Measurements from ENCODE around the gene TUBGCP6. TPM values are rescaled to one million over a fixed set of nuclear protein-coding genes. Genes with fewer than 3 reads are reported as not detected.

TUBGCP6 gene
- total and polyA plus RNA-seq, 10 of the 15 experiments (the other 5 are each of a cell fraction or from before 2014, with no cell fraction given), result 0.74 to 41.4 (median 19.4) TPM

- TF ChIP-seq E4F1 (IDR thresholded peaks at IDR 0.05; ENCODE audit: borderline replicate concordance, partially characterized antibody) (no peak), EED (IDR thresholded peaks at IDR 0.05; ENCODE audit: low read depth) (no peak), EP300 (IDR thresholded peaks at IDR 0.05; ENCODE audit: borderline replicate concordance in 1 of 2, control insufficient read depth in 1 of 2, low read depth in 2 of 2, low read length in 2 of 2) (no peak), MXI1 (IDR thresholded peaks at IDR 0.05; ENCODE audit: low read depth, low read length) (no peak)
These were observed 35.3 kb upstream of the TUBGCP6 start (continued) for GRCh38 chr22:50280022-50280707.

GRCh38 chr22:50278956-50279619 lies 34.3 kb upstream of the TUBGCP6 start:
- ChIA-PET POLR2A (no interaction called here), RAD21 (ENCODE audit: unreplicated experiment) (interaction anchor here (0.9 kb wide), 1 partner anchor 36 kb away, joined by 3 read pairs; no protein-coding TSS in a partner anchor), CTCF (no interaction called here), SMC1A (ENCODE audit: uncharacterized antibody, unreplicated experiment) (no interaction called here)
- TF ChIP-seq, protein P1, sequence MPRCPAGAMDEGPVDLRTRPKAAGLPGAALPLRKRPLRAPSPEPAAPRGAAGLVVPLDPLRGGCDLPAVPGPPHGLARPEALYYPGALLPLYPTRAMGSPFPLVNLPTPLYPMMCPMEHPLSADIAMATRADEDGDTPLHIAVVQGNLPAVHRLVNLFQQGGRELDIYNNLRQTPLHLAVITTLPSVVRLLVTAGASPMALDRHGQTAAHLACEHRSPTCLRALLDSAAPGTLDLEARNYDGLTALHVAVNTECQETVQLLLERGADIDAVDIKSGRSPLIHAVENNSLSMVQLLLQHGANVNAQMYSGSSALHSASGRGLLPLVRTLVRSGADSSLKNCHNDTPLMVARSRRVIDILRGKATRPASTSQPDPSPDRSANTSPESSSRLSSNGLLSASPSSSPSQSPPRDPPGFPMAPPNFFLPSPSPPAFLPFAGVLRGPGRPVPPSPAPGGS (IDR thresholded peaks at IDR 0.05; ENCODE audit: borderline replicate concordance, insufficient read depth, low read depth, low read length, poor library complexity, severe bottlenecking), result peak; percentile 51
- no peak for TF ChIP-seq IRF4 (IDR thresholded peaks at IDR 0.05; ENCODE audit: low read depth, low read length)
- TF ChIP-seq POLR2A (IDR thresholded peaks at IDR 0.05; ENCODE audit: low read depth, low read length), result peak; percentile 58
- no peak for DNase-seq (ENCODE audit: low read depth, low spot score)
- no peak for FAIRE-seq
- Histone ChIP-seq H3K27me3 (replicated peaks in 1 of 2; ENCODE audit: control insufficient read depth in 2 of 2, insufficient read depth in 2 of 2, low read length in 1 of 2) (no peaks in the 10 kb centered on the region), H3K4me2 (ENCODE audit: control insufficient read depth, insufficient read depth) (no peak overlapping the region), H3K36me3 (ENCODE audit: control insufficient read depth in 2 of 2, insufficient read depth in 2 of 2, low read length in 1 of 2) (peaks cover 0 to 47% of the 10 kb centered on the region in 2 experiments; a peak in 3 of 4 replicates), H3K9me3 (replicated peaks; ENCODE audit: control insufficient read depth, insufficient read depth, low read length) (no peaks in the 10 kb centered on the region), H3K4me3 (no peak overlapping the region), H2AFZ (ENCODE audit: control insufficient read depth, low read depth, low read length) (no peak overlapping the region), H3K4me1 (ENCODE audit: control insufficient read depth, insufficient read depth, low read length) (no peaks in the 10 kb centered on the region), H3K79me2 (ENCODE audit: control insufficient read depth, insufficient read depth, low read length) (no peaks in the 10 kb centered on the region), H4K20me1 (ENCODE audit: control insufficient read depth, insufficient read depth) (no peaks in the 10 kb centered on the region), H3K9ac (ENCODE audit: control insufficient read depth, insufficient read depth, low read length) (no peak overlapping the region), H3K27ac (ENCODE audit: control insufficient read depth, insufficient read depth) (no peak overlapping the region)
- 92% methylated on average over 30 of the region's 30 CpGs for WGBS (ENCODE audit: insufficient coverage, insufficient replicate concordance, low lambda C conversion rate, missing lambda C conversion rate)
- intact Hi-C loops (cut with micrococcal nuclease; ENCODE audit: unreplicated experiment), result no loop called here
- no TSS peak for BruUV-seq (replicated peaks)
- ATAC-seq, result no peak
- in situ Hi-C loops (cut with MboI), result loop anchor here (5.0 kb wide), 1 partner anchor 48 kb away; the partner anchor contains the start of gene DENND6B
